ENCODE results near the gene PCNX4. TPM values are rescaled to one million over a fixed set of nuclear protein-coding genes. Genes with fewer than 3 reads are reported as not detected.

Gene PCNX4
- total RNA-seq, 1 donor from 2014 or later: 36.2 TPM

DNA sequence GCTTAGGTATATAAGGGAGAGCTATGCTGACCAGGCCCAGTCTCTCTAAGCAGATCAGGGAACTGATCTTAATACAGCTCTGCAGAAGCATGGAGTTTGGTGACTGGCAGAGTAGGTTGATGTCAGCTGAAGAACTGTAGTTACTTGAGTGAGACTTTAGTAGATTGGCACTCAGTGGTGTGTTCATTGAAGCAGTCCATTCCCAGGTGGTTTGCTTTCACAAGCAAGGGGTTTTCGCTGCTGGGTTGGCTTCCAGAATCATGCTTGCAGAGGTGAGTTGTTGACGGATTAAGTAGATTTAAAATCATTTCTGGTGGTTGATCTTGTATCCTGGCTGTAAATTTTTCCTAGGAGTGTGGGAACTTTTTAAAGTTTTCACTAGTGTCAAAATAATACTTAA lies 80.0 kb downstream of the PCNX4 start:
- DNase-seq (ENCODE audit: low spot score): no peak

DNA sequence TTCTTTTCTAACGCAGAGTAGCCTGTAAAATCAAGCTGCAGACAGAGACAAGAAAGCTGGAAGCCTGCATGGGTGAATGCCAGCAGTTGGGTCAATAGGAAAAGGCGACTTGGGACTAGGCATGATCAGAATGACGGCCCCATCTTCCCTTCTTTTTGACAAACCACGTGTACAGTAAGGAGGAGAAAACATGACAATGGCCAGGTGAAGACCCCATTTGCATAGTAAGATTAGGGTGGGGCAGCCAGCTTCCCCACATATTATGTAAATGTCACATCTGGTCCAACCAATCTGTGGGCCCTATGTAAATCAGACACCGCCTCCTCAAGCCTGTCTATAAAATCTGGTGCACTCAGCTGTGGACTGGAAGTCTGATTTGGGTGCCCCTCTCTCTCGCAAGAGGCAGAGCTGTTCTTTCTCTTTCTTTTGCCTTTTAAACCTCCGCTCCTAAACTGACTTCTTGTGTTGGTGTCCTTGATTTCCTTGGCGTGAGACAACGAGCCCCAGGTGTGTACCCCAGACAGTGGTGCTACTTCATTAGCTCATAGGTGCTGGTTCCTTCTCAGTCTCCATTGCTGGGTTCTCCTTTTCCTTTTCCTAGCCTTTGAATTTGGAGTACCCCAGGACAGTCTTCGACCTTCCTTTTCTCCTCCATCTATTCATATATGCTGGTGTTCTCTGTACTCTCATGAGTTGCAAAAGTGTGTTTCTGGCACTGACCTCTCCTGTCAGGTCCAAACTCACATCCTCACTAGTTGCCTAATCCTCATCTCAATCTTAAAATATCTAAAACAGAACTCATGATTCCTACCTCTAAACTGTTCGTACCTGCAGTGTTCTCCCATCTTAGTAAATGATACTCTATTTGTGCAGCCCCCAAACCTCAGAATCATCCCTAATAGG lies 82.9 kb downstream of the PCNX4 start:
- no peak for DNase-seq (ENCODE audit: low spot score)

DNA sequence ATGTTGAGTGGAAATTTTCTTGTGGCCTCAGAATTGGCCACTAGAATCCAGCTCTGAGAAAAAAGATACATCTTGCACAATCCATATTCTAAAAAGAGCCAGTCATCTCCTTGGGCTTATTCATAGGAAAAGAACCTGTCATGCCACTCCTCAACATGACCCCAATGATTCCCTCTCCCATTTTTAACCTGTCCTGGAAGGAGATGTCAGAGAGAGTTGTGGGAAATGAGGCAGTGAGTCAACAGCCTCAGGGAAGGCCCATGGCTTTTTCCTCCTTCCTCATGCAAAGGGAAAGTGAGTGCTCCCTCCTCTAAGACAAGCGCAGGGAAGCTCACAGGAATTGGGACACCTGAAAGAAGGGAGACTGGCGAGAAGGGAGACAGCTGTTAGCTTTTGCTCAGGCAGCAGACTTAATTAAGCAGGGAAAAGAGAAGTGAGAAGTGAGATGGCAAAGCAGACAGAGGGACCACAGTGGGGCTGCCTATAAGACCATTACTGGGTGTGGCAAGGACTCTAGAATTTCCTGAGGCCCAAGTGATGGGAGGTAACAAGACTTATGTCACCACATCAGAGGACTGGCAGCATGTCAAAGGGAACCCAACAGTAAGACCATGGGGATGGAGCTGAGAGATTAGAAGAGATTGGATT lies 83.7 kb downstream of the PCNX4 start:
- no peak for DNase-seq (ENCODE audit: low spot score)

DNA sequence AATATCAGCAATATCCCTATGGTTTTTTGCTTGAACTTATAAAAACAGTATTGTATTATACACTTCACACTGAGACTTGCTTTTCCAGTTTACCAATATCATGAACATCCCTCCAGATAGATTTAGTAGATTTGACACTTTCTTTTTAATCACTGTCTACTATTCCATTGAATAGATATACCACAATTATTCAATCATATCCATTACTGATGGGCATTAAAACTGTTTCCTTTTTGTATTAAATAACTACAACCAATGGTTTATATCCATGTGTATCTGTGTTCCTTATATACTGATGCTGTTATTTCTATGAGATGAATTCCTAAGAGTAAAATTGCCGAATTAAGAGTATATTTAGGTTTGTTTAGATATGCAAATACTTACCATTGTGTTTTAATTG lies 86.4 kb downstream of the PCNX4 start:
- DNase-seq (ENCODE audit: low spot score): no peak

DNA sequence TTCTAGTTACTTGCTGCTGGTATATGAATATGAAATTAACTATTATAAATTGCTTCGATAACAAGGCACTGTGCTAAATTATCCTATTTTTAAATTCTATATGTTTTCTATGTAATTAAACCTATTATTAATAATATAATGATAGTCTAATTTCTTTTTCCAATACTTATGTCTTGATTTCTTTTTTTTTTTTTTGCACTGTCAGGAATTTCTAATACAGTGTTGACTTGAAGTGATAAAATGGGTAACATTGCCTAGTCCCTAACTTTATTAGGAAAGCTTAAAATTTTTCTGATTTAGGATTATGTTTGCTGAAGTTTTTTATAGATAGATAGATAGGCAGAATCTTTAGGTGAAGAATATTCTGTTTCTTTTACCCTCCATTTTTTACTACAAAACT lies 87.1 kb downstream of the PCNX4 start:
- no peak for DNase-seq (ENCODE audit: low spot score)

DNA sequence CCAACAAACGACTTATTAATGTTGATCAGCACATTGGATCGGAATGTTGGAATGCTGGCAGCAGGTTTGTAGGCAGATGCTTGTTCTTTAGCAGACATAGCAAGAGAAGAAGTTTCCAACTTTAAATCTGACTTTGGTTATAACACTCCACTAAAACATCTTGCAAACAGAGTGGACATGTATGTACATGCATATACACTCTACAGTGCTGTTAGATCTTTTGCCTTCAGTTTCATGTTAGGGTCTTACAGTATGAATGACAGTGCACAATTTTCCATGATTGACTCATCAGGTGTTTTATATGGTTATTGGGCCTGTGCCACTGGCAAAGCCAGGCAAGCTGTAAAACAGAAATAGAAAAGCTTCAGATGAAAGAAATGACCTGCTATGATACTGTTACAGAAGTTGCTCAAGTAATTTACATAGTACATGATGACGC lies 87.7 kb downstream of the PCNX4 start:
- no peak for DNase-seq (ENCODE audit: low spot score)

DNA sequence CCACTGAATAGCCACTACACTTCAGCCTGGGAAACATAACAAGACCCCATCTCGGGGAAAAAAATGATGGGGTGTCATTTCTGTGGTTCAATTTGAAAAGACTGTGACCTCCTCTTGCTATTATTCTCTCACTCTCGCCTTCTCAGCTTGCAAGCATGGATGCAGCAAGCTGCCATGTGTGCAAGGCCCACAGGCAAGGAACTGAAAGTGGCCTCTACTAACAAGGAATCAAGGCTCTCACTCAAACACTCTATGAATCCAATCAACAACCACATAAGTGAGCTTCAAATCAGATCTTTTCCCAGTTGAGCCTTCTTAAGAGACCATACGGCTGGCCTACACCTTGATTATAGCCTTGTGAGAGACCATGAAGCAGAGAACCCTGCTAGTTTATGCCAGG lies 91.4 kb downstream of the PCNX4 start:
- DNase-seq (ENCODE audit: low spot score): no peak

DNA sequence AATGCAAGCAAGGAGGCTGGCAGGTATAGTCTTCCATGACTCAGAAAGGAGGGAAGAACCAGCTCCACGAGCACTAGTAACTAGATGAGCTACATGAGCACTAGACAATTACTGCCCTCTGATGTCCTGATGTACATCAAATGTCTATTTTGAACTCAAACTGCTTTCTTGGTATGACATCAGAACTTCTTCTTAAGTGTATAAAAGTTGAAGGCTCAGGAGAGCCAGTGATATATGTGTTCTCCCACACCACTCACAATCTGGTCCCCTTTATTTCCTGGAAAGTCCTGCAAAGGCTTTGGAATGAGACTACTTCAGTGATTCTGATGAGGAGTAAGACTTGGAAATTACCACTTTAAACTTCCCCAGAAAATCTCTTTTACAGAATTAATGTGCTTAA lies 92.0 kb downstream of the PCNX4 start:
- DNase-seq (ENCODE audit: low spot score): no peak

DNA sequence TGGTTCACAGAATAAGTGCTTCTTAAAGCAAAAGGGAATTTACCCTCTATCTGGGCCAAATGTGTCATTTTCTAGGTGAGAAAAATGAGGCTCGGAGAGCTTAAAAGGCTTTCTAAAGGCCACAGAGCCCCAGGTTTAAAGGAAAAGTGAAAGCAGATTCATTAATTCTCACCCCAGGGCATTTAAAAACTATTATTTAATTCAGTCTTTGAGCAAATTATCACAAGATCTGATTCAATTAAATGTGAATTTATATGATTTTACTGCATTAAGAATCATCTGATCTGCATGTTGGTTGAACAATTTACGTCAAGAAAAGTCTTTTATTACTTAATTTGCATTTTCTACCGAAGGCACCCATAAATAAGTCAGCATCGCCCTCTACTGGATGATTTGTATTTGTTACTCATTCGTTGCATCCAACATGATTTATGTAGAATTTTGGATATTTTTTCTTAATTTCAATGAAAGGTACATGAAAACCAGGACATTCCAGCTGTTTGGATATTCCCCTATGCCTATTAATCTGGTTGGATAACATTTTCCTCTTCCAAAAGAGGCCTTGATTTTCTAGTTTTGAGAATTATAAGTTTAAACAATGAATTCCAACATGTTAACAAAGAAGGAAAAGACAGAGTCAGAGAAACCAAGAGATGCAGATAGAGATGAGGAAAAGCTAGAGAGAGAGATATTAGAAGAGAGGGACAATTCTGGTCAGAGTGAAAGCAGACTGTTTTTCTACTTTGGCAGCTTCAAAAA lies 92.6 kb downstream of the PCNX4 start:
- DNase-seq (ENCODE audit: low spot score): no peak

DNA sequence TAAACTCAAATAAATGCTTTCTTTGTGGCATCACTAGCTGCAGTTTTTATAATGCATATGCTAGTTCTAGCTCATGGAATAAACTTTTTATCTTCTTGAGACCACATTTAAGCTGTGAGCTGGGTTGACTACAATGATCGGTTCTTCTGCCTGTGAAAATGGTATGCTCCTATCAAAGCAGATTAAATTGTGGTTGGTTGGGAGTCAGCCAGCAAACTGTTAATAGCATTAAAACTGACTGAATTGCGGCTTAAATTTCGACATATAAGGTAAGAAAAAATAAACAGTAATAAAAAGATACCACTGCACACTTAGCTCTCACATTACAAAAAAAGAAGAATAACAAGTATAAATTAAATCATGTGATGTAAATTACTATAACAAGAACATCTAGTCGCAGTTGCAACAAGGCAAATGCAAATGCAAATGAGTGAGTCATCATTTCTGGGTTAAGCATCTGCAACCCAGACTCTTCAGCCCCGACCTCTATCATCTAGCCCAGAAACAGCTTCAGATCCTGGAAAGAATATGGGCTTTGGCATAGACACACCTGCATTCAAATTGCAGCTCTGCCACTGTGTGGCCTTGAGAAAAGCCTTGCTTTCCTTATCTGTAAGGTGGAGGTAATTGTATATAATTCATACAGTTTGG lies 93.3 kb downstream of the PCNX4 start:
- no peak for DNase-seq (ENCODE audit: low spot score)

DNA sequence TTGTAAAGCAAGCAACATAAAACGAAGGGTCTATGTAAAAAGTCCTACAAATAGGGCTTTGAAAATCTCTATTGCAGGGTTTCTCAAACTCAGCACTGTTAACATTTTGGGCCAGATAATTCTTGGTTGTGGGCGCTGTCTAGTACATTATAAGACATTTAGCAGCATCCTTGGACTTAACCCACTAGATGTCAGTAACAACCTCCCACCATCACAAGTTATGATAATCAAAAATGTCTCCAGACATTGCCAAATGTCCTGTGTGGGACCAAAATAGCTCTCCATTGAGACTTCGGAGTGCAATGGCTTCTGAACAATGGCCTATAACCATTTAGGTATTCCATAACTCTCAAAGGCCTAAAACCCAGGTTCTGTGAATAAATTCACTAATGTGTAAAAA lies 96.4 kb downstream of the PCNX4 start:
- DNase-seq (ENCODE audit: low spot score): no peak

DNA sequence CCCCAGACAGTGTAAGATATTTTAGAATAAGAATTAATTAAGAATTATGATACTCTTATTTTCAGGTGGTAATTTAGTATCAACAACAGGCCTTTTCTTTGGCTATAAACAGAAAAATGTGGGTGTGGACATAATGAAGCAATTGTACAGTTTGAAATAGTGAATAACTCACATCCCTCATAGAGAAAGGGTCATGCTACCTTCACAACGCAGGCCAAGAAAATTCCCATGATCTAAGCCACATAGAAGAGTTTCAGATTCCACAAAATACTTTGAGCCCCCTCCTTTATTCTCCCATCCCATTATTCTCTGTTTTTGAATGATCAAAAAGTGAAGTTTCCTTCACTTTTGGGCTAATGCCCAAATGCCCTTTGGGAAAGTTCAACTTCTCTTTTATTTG lies 97.0 kb downstream of the PCNX4 start:
- DNase-seq (ENCODE audit: low spot score): no peak

DNA sequence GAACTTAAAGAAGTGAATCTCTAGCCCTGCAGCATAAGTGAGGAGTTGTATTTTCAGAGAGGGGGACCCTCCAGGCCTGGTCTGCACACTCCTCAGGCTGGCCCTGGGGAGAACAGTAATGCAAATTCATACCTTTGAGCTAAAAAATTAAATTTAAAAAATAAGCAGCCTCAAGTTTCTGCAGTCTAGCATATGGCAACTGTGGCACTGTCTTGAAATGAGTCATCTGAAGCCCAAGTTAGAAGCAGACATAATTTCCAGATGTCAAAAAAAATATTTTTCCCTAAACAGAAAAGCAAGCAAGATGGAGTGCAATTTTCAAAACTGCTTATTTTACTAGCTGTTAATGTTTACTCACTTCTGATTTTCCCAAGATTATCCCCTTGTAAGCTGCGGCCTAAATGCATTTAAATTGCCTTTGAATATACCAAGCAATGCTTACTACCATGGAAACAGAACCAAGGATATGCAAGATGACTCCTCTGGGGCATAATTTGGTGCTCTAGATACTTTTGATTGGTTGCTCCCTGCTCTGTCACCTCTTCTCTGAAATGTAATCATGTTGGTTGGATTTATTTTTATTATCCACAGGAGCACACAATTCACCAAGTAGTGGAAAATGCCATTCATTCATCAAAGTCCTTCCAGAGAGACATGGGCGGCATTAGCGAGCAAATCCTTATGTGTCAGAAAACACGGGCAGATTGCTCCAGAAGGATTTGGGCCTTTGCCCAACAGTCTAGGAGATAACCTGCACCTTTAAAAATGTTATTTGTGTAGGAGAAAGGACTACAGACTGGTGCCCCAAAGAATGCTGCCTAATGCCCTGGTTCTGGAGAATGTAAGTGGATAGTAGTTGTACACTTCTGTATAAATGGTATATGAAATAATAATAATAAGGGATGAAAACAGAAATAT lies 98.5 kb downstream of the PCNX4 start:
- no peak for DNase-seq (ENCODE audit: low spot score)

DNA sequence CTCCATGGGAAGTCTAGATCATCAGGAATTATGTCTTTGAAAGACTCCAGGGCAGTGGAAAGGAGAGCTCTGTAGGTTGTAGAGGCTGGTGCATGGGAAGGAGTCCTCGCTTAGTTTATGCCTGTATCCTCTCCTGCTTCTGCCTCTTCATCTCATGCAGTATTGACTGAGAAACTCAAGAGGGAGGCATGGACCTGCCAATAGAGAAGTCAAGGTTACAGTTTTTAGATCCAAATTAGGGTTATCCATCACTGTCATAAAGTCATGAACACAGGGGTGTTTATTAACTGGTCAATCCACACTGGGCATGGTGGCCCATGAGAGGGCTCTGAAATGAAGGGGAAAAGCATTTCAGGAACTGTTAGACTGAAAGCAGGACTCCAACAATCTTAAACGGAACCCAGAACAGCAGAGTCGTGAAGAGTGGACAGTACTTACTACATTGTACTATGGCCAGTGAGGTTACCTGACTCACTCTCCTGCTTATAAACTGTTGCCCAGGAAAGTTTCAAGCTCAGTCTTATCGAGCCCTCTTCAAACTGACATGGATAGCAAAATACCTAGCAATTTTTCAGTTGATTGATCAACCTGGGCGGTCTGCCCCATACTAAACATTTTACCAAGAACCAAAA lies 103.6 kb downstream of the PCNX4 start:
- no peak for DNase-seq (ENCODE audit: low spot score)

DNA sequence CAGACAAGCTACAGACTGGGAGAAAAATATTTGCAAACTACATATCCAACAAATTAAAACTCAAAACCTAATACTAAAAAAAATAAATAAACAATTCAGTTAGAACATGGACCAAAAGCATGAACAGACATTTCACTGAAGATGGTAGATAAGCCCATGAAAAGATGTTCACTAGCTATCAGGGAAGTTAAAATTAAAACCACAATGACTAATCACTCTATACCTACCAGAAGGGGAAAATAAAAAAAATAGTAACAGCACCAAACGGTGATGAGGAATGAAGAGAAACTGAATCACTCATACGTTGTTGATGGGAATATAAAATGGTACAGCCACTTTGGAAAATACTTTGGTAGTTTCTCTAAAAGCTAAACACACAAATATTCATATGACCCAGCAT lies 104.6 kb downstream of the PCNX4 start:
- no peak for DNase-seq (ENCODE audit: low spot score)

DNA sequence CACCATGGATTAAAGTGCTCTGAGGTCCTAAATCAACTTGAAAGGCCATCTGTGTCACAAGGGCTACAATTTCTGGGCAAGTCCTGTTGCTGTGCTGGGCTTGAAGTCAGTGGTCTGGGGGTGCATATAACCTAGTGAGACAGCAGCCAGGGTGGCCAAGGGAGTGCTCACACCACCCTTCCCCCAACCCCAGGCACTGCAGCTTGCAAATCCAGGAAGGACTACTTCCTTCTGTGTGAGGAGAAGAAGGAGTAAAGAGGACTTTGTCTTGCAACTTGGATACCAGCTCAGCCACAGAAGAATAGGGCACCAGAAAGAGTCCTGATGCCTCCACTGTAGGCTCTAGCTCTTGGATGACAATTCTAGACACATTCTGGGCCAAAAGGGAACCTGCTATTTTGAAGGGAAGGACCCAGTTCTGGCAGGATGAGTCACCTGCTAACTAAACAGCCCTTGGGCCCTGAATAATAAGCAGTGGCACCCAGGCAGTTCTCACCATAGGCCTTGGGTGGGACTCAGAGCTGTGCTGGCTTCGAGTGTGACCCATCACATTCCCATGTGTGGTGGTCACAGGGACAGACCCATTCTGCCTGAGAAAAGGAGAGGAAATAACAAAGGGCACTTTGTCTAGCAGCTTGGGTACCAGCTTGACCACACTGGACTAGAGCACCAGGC lies 106.0 kb downstream of the PCNX4 start:
- DNase-seq (ENCODE audit: low spot score): no peak

DNA sequence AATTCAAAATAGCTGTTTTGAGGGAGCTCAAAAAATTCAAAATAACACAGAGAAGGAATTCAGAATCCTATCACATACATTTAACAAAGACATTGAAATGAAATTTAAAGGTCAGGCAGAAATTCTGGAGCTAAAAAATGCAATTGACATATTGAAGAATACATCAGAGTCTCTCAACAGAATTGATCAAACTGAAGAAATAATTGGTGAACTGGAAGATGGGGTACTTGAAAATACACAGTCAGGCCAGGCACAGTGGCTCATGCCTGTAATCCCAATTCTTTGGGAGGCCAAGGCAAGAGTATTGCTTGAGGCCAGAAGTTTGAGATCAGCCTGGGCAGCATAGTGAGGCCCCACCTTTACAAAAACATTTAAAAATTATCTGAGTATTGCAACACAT lies 107.6 kb downstream of the PCNX4 start:
- no peak for DNase-seq (ENCODE audit: low spot score)

DNA sequence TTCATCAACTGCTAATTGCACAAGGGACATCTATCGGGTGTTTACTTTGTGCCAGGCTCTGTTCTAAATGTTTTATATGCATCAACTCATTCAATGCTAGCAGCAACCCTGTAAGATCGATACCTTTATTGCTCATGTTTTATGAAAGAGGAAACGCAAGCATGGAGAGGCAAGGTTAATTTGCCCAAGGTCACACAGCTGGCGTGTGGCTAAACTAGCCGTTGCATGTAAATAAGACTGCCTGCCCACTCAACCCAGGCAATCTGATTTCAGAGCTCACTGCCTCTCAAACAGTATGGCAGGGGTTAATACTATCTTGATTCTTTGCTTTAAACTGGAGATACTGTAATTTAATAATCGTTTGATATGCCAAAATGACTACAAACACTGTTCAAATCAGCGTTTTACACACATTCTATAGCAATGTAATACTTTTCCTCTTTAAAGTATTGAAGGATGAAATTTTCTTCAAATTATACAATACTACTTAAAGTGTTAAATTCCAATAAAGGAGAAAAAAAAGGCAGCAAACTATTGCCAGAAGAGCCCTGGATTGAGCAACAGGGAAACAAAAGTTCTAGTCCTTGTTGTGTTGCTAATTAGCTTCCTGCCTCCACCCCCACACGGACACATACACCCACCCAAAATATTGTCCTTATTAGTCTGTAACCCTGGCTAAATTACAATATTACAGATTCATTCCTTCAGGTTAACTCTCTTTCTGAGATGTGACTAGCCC lies 112.5 kb downstream of the PCNX4 start:
- no peak for DNase-seq (ENCODE audit: low spot score)
